Measurements from ENCODE around the gene FBXL15.

DNA sequence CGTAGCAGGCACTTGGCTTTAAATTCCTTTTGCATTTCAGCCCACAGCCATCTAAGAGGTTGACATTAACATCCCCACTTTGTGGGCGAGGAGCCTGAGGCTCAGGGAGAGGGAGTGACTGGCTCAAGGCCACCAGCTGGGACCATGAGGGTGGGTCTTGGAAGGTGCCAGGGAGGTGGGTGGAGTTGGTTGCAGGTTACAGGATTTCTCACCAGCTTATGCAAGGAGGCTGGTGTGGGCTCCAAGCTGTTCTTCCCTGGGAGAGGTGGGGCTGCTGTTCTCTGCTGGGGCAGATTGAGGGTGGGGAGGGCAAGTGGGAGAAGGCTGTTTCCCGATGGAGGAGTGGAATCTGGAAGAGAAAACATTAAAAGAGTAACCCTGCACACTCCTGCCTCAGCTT is 44.8 kb downstream of the FBXL15 start:
- TF ChIP-seq, protein P1, sequence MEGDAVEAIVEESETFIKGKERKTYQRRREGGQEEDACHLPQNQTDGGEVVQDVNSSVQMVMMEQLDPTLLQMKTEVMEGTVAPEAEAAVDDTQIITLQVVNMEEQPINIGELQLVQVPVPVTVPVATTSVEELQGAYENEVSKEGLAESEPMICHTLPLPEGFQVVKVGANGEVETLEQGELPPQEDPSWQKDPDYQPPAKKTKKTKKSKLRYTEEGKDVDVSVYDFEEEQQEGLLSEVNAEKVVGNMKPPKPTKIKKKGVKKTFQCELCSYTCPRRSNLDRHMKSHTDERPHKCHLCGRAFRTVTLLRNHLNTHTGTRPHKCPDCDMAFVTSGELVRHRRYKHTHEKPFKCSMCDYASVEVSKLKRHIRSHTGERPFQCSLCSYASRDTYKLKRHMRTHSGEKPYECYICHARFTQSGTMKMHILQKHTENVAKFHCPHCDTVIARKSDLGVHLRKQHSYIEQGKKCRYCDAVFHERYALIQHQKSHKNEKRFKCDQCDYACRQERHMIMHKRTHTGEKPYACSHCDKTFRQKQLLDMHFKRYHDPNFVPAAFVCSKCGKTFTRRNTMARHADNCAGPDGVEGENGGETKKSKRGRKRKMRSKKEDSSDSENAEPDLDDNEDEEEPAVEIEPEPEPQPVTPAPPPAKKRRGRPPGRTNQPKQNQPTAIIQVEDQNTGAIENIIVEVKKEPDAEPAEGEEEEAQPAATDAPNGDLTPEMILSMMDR (IDR thresholded peaks at IDR 0.05; ENCODE audit: insufficient read depth, low read depth, low read length) = no peak
- TF ChIP-seq EZH2 (IDR thresholded peaks at IDR 0.05; ENCODE audit: insufficient read depth, low read length) = no peak
